SK-N-SH (cell line): ENCODE data around the gene GABRA5. TPM values are rescaled to one million over a fixed set of nuclear protein-coding genes. Genes with fewer than 3 reads are reported as not detected.

Experiments used
- CTCF ChIA-PET: fragments of 300-600, 350-600 bp; formaldehyde crosslinking; extraction: SDS; loops from one replicate; lab custom pipeline; 2021; lab: Yijun Ruan, JAX
- POLR2A ChIA-PET: fragments of 350-600 bp; sonication (Branson Sonifier 250); formaldehyde crosslinking; extraction: SDS; loops from one replicate; lab custom pipeline; 2020; ENCODE audit warnings: antibody characterized with exemption, inconsistent platforms; lab: Yijun Ruan, JAX
- DNase-seq: peaks from one replicate; pipeline ENCODE4 v3.0.0; 2012
- H2AFZ ChIP-seq: fragments of 200-600 bp; sonication (generic); 2 replicates; pipeline ENCODE4 v1.8.1; 2016; ENCODE audit warnings: antibody characterized with exemption, mild to moderate bottlenecking, low read depth
- H3F3A ChIP-seq: fragments of 200-600 bp; sonication (generic); replicated peaks from 2 replicates; pipeline ENCODE3; 2016; ENCODE audit warnings: antibody characterized with exemption, mild to moderate bottlenecking; ENCODE audit not compliant: insufficient read depth
- H3K27ac ChIP-seq, 2 experiments: fragments of 200-500 bp in 1 of 2; fragments of 200-600 bp in 1 of 2; sonication (Bioruptor generic) in 1 of 2; sonication (generic), shearing (Covaris generic) in 1 of 2; 2 replicates each; pipeline versions ENCODE4 v1.5.1 to v1.6.1; 2014 to 2016; ENCODE audit warnings: low read depth in 2 of 2, inconsistent platforms in 1 of 2, low read length in 1 of 2, mild to moderate bottlenecking in 1 of 2, mixed read lengths in 1 of 2
- H3K27me3 ChIP-seq: fragments of 200-600 bp; sonication (generic), shearing (Covaris generic); 2 replicates; pipeline ENCODE4 v1.6.1; 2016; ENCODE audit warnings: mixed run types; ENCODE audit not compliant: insufficient read depth
- H3K36me3 ChIP-seq, 2 experiments: fragments of 200-500 bp in 1 of 2; fragments of 200-600 bp in 1 of 2; sonication (Bioruptor generic) in 1 of 2; sonication (generic) in 1 of 2; replicated peaks in 1 of 2; 2 replicates each; pipeline versions ENCODE3 to v1.5.1; 2014 to 2016; ENCODE audit warnings: low read length in 1 of 2, mild to moderate bottlenecking in 1 of 2; ENCODE audit not compliant: insufficient read depth in 2 of 2, control insufficient read depth in 1 of 2
- H3K4me1 ChIP-seq, 2 experiments: fragments of 200-500 bp in 1 of 2; fragments of 200-600 bp in 1 of 2; sonication (Bioruptor generic) in 1 of 2; sonication (generic), shearing (Covaris generic) in 1 of 2; 2 replicates each; pipeline versions ENCODE4 v1.5.1 to v1.6.1; 2014 to 2016; ENCODE audit warnings: low read depth in 1 of 2, low read length in 1 of 2, mixed run types in 1 of 2; ENCODE audit not compliant: insufficient read depth in 2 of 2, control insufficient read depth in 1 of 2
- H3K4me2 ChIP-seq: fragments of 200-600 bp; sonication (generic), shearing (Covaris generic); 2 replicates; pipeline ENCODE4 v1.6.1; 2017; ENCODE audit warnings: mixed run types
- H3K4me3 ChIP-seq, 2 experiments: fragments of 200-500 bp in 1 of 2; fragments of 200-600 bp in 1 of 2; sonication (Bioruptor generic) in 1 of 2; sonication (generic), shearing (Covaris generic) in 1 of 2; 2 replicates each; pipeline versions ENCODE4 v1.5.1 to v1.8.1; 2014 to 2016; ENCODE audit warnings: low read depth in 2 of 2, inconsistent platforms in 1 of 2, low read length in 1 of 2, mild to moderate bottlenecking in 1 of 2, mixed read lengths in 1 of 2, moderate library complexity in 1 of 2
- H3K79me2 ChIP-seq: fragments of 200-600 bp; sonication (generic); 2 replicates; pipeline ENCODE4 v1.8.1; 2017; ENCODE audit warnings: mild to moderate bottlenecking; ENCODE audit not compliant: insufficient read depth
- H3K9ac ChIP-seq: fragments of 200-600 bp; sonication (generic); 2 replicates; pipeline ENCODE4 v1.6.1; 2017; ENCODE audit warnings: mixed run types
- H3K9me2 ChIP-seq: fragments of 200-600 bp; sonication (generic); 2 replicates; pipeline ENCODE4 v1.6.1; 2017; ENCODE audit warnings: mixed run types
- H3K9me3 ChIP-seq: fragments of 200-600 bp; sonication (generic); 2 replicates; pipeline ENCODE4 v1.6.1; 2017; ENCODE audit warnings: mixed run types, mild to moderate bottlenecking, moderate library complexity
- H4K20me1 ChIP-seq: fragments of 200-600 bp; sonication (generic); 2 replicates; pipeline ENCODE4 v1.6.1; 2017; ENCODE audit warnings: mild to moderate bottlenecking, mixed run types; ENCODE audit not compliant: insufficient read depth
- CHD2 ChIP-seq: fragments of 150-350 bp; IDR thresholded peaks from 2 replicates; pipeline ENCODE4 v1.6.1; 2018; ENCODE audit warnings: low read length; ENCODE audit not compliant: partially characterized antibody
- EP300 ChIP-seq, 2 experiments: IDR thresholded peaks; 2 replicates each; pipeline versions ENCODE4 v1.4.0 to v1.6.1; 2012; ENCODE audit warnings: borderline replicate concordance in 1 of 2, low read depth in 1 of 2, low read length in 1 of 2
- GATA2 ChIP-seq: sonication (generic); formaldehyde crosslinking; IDR thresholded peaks from 2 replicates; pipeline ENCODE4 v1.5.0; 2020; ENCODE audit warnings: mild to moderate bottlenecking, missing genetic modification reagents
- NFIC ChIP-seq: IDR thresholded peaks from 2 replicates; pipeline ENCODE4 v1.4.0; 2012; ENCODE audit warnings: borderline replicate concordance
- NRF1 ChIP-seq: IDR thresholded peaks from 2 replicates; pipeline ENCODE4 v1.6.1; 2012; ENCODE audit warnings: low read depth, mild to moderate bottlenecking, low read length
- RCOR1 ChIP-seq: fragments of 150-350 bp; IDR thresholded peaks from 2 replicates; pipeline ENCODE4 v1.6.1; 2017; ENCODE audit warnings: antibody characterized with exemption, low read length
- RFX5 ChIP-seq: IDR thresholded peaks from 2 replicates; pipeline ENCODE4 v1.6.1; 2012; ENCODE audit warnings: mild to moderate bottlenecking, improper control_type of control experiment, low read length
- RXRA ChIP-seq: IDR thresholded peaks from 2 replicates; pipeline ENCODE4 v1.4.0; 2012; ENCODE audit warnings: low read depth, mild to moderate bottlenecking, borderline replicate concordance
- SIN3A ChIP-seq: IDR thresholded peaks from 2 replicates; pipeline ENCODE4 v1.6.1; 2012; ENCODE audit warnings: low read depth, mild to moderate bottlenecking, low read length, moderate library complexity, borderline replicate concordance
- SMC3 ChIP-seq: IDR thresholded peaks from 2 replicates; pipeline ENCODE4 v1.6.1; 2012; ENCODE audit warnings: low read depth, low read length, improper control_type of control experiment
- TAF1 ChIP-seq: IDR thresholded peaks from 2 replicates; pipeline ENCODE4 v1.6.1; 2012; ENCODE audit warnings: low read depth, mild to moderate bottlenecking, low read length, moderate library complexity, borderline replicate concordance
- TCF12 ChIP-seq: IDR thresholded peaks from 2 replicates; pipeline ENCODE4 v1.4.0; 2012
- YY1 ChIP-seq: IDR thresholded peaks from 2 replicates; pipeline ENCODE4 v1.4.0; 2012; ENCODE audit warnings: low read depth, mild to moderate bottlenecking
- WGBS: methylation state at CpG from one replicate; pipeline ENCODE4 v1.1.6; 2017; ENCODE audit warnings: low lambda C conversion rate; 5-methylcytosine and 5-hydroxymethylcytosine counted together
- polyA plus RNA-seq, 3 experiments: library from polyadenylated mRNA; depleted of rRNA; stranded (reverse); fragments of >200 nt; gene quantifications; 2 replicates each; pipeline ENCODE4 v1.2.3, GENCODE V29; 2012
- TF ChIP-seq, protein P1 (sequence below): IDR thresholded peaks from 2 replicates; pipeline ENCODE4 v1.4.0; 2012; ENCODE audit warnings: low read depth
- TF ChIP-seq, protein P2 (sequence below): fragments of 200-600 bp; sonication (generic); IDR thresholded peaks from 2 replicates; pipeline ENCODE4 v1.6.1; 2017; ENCODE audit warnings: antibody characterized with exemption, mild to moderate bottlenecking, moderate library complexity
- TF ChIP-seq, protein P3 (sequence below): IDR thresholded peaks from 2 replicates; pipeline ENCODE4 v1.6.1; 2012; ENCODE audit warnings: mild to moderate bottlenecking, low read depth, low read length, moderate library complexity
- TF ChIP-seq, protein P4 (sequence below): IDR thresholded peaks from 2 replicates; pipeline ENCODE4 v1.4.0; 2012; ENCODE audit warnings: low read depth, borderline replicate concordance

GABRA5 gene
- polyA plus RNA-seq, 1 of the 3 experiments (the other 2 are of a cell fraction), result not detected

DNA sequence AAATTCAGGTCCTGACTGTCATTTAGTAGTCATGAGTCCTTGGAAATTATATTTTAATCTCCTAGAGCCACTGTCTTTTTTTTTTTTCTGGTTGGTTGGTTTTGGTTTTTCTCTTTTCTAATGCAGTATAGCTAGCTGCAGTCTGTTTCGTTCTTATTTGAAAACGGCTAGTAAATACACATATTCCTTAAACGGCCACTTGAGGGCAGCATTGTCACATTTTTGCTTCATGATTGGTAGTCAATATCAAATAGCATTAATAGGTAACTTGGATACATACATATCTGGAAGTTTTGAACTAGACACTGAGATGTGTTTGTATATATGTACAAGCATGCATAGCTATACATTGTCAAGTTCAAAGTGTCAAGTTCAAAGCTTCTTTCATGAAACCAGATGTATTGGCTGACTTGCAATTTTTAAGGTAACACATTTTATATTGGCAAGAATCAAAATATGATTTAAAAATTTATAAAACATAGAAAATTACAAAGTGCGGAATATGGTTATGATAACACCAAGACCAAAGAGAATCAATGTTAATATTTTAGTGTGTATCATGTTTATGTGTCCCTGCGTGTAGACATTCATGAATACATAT, 22.5 kb downstream of the GABRA5 start (continued):
- peak; percentile 34; the same call in 1 of the 2 replicates for TF ChIP-seq SMC3

DNA sequence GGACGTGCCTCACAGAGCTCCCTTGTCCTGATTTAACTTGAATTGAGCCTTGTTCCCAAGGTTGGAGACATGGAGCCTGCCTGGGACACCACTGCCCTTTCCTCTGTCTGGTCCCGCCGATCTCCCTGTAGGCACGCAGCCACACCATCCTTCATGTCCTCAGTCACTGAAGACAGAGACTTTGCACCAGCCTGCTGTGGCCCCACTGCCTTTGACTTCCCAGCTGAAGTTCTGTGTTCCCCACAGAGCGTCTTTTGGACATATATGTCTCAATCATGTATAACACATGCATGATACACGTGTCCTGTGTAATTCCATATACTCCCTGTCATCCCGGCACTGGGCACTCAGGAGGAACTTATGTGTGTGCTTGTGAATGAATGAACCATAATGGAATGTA, 23.6 kb downstream of the GABRA5 start:
- CTCF ChIA-PET, result interaction anchor here (0.7 to 4.1 kb wide), 37 partner anchors 10 to 1236 kb away, joined by 3 to 107 read pairs (median 6); partner anchors contain the start of gene GABRG3
- TF ChIP-seq GATA2 (CRISPR knock-in tag), result no peak
- no peak for TF ChIP-seq CHD2
- TF ChIP-seq, protein P1, sequence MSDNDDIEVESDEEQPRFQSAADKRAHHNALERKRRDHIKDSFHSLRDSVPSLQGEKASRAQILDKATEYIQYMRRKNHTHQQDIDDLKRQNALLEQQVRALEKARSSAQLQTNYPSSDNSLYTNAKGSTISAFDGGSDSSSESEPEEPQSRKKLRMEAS, result no peak
- TF ChIP-seq EP300 (IDR thresholded peaks at IDR 0.05; ENCODE audit: borderline replicate concordance in 1 of 2, low read depth in 1 of 2, low read length in 1 of 2), result no peak
- TF ChIP-seq RFX5, result no peak
- no peak for TF ChIP-seq SIN3A
- TF ChIP-seq, protein P2, sequence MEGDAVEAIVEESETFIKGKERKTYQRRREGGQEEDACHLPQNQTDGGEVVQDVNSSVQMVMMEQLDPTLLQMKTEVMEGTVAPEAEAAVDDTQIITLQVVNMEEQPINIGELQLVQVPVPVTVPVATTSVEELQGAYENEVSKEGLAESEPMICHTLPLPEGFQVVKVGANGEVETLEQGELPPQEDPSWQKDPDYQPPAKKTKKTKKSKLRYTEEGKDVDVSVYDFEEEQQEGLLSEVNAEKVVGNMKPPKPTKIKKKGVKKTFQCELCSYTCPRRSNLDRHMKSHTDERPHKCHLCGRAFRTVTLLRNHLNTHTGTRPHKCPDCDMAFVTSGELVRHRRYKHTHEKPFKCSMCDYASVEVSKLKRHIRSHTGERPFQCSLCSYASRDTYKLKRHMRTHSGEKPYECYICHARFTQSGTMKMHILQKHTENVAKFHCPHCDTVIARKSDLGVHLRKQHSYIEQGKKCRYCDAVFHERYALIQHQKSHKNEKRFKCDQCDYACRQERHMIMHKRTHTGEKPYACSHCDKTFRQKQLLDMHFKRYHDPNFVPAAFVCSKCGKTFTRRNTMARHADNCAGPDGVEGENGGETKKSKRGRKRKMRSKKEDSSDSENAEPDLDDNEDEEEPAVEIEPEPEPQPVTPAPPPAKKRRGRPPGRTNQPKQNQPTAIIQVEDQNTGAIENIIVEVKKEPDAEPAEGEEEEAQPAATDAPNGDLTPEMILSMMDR, result no peak
- TF ChIP-seq TAF1, result no peak
- TF ChIP-seq, protein P3, sequence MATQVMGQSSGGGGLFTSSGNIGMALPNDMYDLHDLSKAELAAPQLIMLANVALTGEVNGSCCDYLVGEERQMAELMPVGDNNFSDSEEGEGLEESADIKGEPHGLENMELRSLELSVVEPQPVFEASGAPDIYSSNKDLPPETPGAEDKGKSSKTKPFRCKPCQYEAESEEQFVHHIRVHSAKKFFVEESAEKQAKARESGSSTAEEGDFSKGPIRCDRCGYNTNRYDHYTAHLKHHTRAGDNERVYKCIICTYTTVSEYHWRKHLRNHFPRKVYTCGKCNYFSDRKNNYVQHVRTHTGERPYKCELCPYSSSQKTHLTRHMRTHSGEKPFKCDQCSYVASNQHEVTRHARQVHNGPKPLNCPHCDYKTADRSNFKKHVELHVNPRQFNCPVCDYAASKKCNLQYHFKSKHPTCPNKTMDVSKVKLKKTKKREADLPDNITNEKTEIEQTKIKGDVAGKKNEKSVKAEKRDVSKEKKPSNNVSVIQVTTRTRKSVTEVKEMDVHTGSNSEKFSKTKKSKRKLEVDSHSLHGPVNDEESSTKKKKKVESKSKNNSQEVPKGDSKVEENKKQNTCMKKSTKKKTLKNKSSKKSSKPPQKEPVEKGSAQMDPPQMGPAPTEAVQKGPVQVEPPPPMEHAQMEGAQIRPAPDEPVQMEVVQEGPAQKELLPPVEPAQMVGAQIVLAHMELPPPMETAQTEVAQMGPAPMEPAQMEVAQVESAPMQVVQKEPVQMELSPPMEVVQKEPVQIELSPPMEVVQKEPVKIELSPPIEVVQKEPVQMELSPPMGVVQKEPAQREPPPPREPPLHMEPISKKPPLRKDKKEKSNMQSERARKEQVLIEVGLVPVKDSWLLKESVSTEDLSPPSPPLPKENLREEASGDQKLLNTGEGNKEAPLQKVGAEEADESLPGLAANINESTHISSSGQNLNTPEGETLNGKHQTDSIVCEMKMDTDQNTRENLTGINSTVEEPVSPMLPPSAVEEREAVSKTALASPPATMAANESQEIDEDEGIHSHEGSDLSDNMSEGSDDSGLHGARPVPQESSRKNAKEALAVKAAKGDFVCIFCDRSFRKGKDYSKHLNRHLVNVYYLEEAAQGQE, result no peak
- no peak for TF ChIP-seq NRF1
- TF ChIP-seq, protein P4, sequence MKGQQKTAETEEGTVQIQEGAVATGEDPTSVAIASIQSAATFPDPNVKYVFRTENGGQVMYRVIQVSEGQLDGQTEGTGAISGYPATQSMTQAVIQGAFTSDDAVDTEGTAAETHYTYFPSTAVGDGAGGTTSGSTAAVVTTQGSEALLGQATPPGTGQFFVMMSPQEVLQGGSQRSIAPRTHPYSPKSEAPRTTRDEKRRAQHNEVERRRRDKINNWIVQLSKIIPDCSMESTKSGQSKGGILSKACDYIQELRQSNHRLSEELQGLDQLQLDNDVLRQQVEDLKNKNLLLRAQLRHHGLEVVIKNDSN, result no peak
- TF ChIP-seq RCOR1, result no peak
- TF ChIP-seq RXRA, result no peak
- no peak for TF ChIP-seq NFIC
- TF ChIP-seq YY1, result no peak
- TF ChIP-seq TCF12, result no peak
- Histone ChIP-seq H3K9me3 (no peaks in the 10 kb centered on the region), H3K4me1 (peaks cover 0 to 5% of the 10 kb centered on the region in 2 experiments; a peak in 2 of 4 replicates), H4K20me1 (no peaks in the 10 kb centered on the region), H3K9me2 (no peaks in the 10 kb centered on the region), H3F3A (no peaks in the 10 kb centered on the region), H3K27me3 (no peaks in the 10 kb centered on the region), H3K27ac (no peak overlapping the region), H3K36me3 (no peaks in the 10 kb centered on the region), H3K9ac (no peak overlapping the region), H3K4me3 (no peak overlapping the region), H3K4me2 (no peak overlapping the region), H3K79me2 (no peaks in the 10 kb centered on the region), H2AFZ (no peak overlapping the region)
- 56% methylated on average over 7 of the region's 7 CpGs for WGBS
- DNase-seq, result no peak
- POLR2A ChIA-PET, result no interaction called here
